Measurements from ENCODE around the gene NKX2-4.

NKX2-4 gene

DNA sequence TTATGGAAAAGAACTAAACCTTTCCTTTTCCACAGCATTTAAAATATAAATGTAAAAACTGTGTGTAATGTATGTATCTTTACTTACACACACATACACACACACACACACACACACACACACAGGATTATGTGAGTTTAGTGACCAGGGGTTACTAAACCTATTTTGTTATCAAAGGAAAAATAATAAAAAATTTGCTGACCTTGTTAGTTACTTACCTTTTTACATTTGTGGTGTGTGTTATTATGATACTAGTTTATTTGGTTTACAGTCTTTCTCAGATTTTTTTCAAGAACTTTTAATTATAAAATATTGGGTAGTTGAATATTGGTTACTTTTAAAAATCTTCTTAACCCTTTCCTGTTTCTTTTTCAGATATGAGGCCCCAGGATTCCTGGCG lies 15.7 kb downstream of the NKX2-4 start:
- TF ChIP-seq RAD21 (IDR thresholded peaks at IDR 0.05; ENCODE audit: low read depth) (no peak), ZBTB7A (IDR thresholded peaks at IDR 0.05; ENCODE audit: low read depth) (no peak), YY1 (IDR thresholded peaks at IDR 0.05; ENCODE audit: low read depth) (no peak), FOXM1 (IDR thresholded peaks at IDR 0.05; ENCODE audit: borderline replicate concordance, low read depth) (no peak), CEBPB (IDR thresholded peaks at IDR 0.05) (no peak), NFIC (IDR thresholded peaks at IDR 0.05) (no peak), CREB1 (IDR thresholded peaks at IDR 0.05; ENCODE audit: low read depth) (no peak), TEAD4 (IDR thresholded peaks at IDR 0.05) (no peak), EP300 (IDR thresholded peaks at IDR 0.05; ENCODE audit: borderline replicate concordance) (no peak), EGR1 (IDR thresholded peaks at IDR 0.05) (no peak)
- TF ChIP-seq, protein P1, sequence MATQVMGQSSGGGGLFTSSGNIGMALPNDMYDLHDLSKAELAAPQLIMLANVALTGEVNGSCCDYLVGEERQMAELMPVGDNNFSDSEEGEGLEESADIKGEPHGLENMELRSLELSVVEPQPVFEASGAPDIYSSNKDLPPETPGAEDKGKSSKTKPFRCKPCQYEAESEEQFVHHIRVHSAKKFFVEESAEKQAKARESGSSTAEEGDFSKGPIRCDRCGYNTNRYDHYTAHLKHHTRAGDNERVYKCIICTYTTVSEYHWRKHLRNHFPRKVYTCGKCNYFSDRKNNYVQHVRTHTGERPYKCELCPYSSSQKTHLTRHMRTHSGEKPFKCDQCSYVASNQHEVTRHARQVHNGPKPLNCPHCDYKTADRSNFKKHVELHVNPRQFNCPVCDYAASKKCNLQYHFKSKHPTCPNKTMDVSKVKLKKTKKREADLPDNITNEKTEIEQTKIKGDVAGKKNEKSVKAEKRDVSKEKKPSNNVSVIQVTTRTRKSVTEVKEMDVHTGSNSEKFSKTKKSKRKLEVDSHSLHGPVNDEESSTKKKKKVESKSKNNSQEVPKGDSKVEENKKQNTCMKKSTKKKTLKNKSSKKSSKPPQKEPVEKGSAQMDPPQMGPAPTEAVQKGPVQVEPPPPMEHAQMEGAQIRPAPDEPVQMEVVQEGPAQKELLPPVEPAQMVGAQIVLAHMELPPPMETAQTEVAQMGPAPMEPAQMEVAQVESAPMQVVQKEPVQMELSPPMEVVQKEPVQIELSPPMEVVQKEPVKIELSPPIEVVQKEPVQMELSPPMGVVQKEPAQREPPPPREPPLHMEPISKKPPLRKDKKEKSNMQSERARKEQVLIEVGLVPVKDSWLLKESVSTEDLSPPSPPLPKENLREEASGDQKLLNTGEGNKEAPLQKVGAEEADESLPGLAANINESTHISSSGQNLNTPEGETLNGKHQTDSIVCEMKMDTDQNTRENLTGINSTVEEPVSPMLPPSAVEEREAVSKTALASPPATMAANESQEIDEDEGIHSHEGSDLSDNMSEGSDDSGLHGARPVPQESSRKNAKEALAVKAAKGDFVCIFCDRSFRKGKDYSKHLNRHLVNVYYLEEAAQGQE (IDR thresholded peaks at IDR 0.05; ENCODE audit: low read depth) = no peak
- TF ChIP-seq, protein P2, sequence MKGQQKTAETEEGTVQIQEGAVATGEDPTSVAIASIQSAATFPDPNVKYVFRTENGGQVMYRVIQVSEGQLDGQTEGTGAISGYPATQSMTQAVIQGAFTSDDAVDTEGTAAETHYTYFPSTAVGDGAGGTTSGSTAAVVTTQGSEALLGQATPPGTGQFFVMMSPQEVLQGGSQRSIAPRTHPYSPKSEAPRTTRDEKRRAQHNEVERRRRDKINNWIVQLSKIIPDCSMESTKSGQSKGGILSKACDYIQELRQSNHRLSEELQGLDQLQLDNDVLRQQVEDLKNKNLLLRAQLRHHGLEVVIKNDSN (IDR thresholded peaks at IDR 0.05) = no peak
- TF ChIP-seq, protein P3, sequence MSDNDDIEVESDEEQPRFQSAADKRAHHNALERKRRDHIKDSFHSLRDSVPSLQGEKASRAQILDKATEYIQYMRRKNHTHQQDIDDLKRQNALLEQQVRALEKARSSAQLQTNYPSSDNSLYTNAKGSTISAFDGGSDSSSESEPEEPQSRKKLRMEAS (IDR thresholded peaks at IDR 0.05) = no peak

DNA sequence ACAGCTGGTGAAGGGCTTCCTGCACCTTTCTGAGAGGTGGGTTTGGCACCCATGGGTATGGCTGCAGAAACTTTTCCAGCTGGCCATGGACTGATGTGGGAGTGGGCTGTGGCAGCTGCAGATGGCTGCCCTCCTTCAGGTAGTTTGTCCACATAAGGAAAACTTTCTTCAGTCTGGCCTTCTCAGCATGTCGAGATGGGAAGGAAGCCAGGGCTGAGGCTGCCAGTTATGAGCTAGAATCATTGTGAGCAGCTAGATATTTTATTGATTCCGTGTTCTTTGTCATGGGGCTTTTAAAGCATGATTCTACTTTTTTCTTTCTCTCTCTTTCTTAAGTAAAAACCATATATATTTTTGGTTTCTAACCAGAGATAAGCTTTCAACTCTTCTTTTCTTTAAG lies 16.6 kb downstream of the NKX2-4 start:
- TF ChIP-seq NFIC (IDR thresholded peaks at IDR 0.05) (no peak), TCF12 (IDR thresholded peaks at IDR 0.05; ENCODE audit: low read depth) (no peak), EGR1 (IDR thresholded peaks at IDR 0.05) (no peak), ZBTB7A (IDR thresholded peaks at IDR 0.05; ENCODE audit: low read depth) (no peak), YY1 (IDR thresholded peaks at IDR 0.05; ENCODE audit: low read depth) (no peak), CEBPB (IDR thresholded peaks at IDR 0.05) (no peak), FOXM1 (IDR thresholded peaks at IDR 0.05; ENCODE audit: borderline replicate concordance, low read depth) (no peak), TAF1 (IDR thresholded peaks at IDR 0.05; ENCODE audit: low read depth) (no peak), CREB1 (IDR thresholded peaks at IDR 0.05; ENCODE audit: low read depth) (no peak)
- TF ChIP-seq, protein P3 (IDR thresholded peaks at IDR 0.05) = no peak
- TF ChIP-seq, protein P2 (IDR thresholded peaks at IDR 0.05) = no peak

GRCh38 chr20:21378259-21378658 lies 19.1 kb downstream of the NKX2-4 start:
- TF ChIP-seq RAD21 (IDR thresholded peaks at IDR 0.05; ENCODE audit: low read depth) = no peak
- no peak for TF ChIP-seq FOXM1 (IDR thresholded peaks at IDR 0.05; ENCODE audit: borderline replicate concordance, low read depth)
- no peak for TF ChIP-seq NFIC (IDR thresholded peaks at IDR 0.05)
- TF ChIP-seq EGR1 (IDR thresholded peaks at IDR 0.05) = no peak
- TF ChIP-seq EP300 (IDR thresholded peaks at IDR 0.05; ENCODE audit: borderline replicate concordance) = no peak
- no peak for TF ChIP-seq CREB1 (IDR thresholded peaks at IDR 0.05; ENCODE audit: low read depth)
- TF ChIP-seq TAF1 (IDR thresholded peaks at IDR 0.05; ENCODE audit: low read depth) = no peak
- no peak for TF ChIP-seq CEBPB (IDR thresholded peaks at IDR 0.05)
- TF ChIP-seq, protein P2 (IDR thresholded peaks at IDR 0.05) = no peak
- TF ChIP-seq YY1 (IDR thresholded peaks at IDR 0.05; ENCODE audit: low read depth) = no peak

- no peak for TF ChIP-seq EP300 (IDR thresholded peaks at IDR 0.05; ENCODE audit: borderline replicate concordance)
- TF ChIP-seq, protein P1 (IDR thresholded peaks at IDR 0.05; ENCODE audit: low read depth) = no peak
- no peak for TF ChIP-seq ZBTB7A (IDR thresholded peaks at IDR 0.05; ENCODE audit: low read depth)
- TF ChIP-seq RAD21 (IDR thresholded peaks at IDR 0.05; ENCODE audit: low read depth) = no peak
- TF ChIP-seq CREB1 (IDR thresholded peaks at IDR 0.05; ENCODE audit: low read depth) = no peak
- TF ChIP-seq, protein P3 (IDR thresholded peaks at IDR 0.05) = no peak
Observed at GRCh38 chr20:21377701-21378100, 19.6 kb downstream of the NKX2-4 start.

- TF ChIP-seq ZBTB7A (IDR thresholded peaks at IDR 0.05; ENCODE audit: low read depth) (no peak), RAD21 (IDR thresholded peaks at IDR 0.05; ENCODE audit: low read depth) (no peak), TEAD4 (IDR thresholded peaks at IDR 0.05) (no peak), EGR1 (IDR thresholded peaks at IDR 0.05) (no peak), TAF1 (IDR thresholded peaks at IDR 0.05; ENCODE audit: low read depth) (no peak)
- TF ChIP-seq, protein P2 (IDR thresholded peaks at IDR 0.05) = no peak
- TF ChIP-seq, protein P1 (IDR thresholded peaks at IDR 0.05; ENCODE audit: low read depth) = no peak
Observed at GRCh38 chr20:21376626-21377025, 20.7 kb downstream of the NKX2-4 start.

All from Ishikawa (cell line).